Stomach (tissue), 9 donors: ENCODE data around the gene COX7A2. TPM values are rescaled to one million over a fixed set of nuclear protein-coding genes. Genes with fewer than 3 reads are reported as not detected.

Experiments
- DNase-seq, 2 donors: peaks; one replicate each; pipeline versions ENCODE4 v3.0.0 to v3.0.0-alpha.2; 2013 to 2019
- H3K27ac ChIP-seq, 5 donors: fragments of 200-600 bp in 4 of 5; sonication (generic) in 4 of 5; one replicate each; pipeline ENCODE4 v1.5.1; 2013 to 2019; ENCODE audit warnings: mild to moderate bottlenecking in 1 of 5, moderate library complexity in 1 of 5
- H3K27me3 ChIP-seq, 3 donors: fragments of 200-600 bp; sonication (generic); one replicate each; pipeline ENCODE4 v1.5.1; 2017 to 2019; ENCODE audit warnings: mixed run types in 1 of 3
- H3K36me3 ChIP-seq, 4 donors: fragments of 200-600 bp; sonication (generic); 1 replicate in 3 of 4; 2 replicates in 1 of 4; pipeline ENCODE4 v1.5.1; 2016 to 2019
- H3K4me1 ChIP-seq, 4 donors: fragments of 200-600 bp; sonication (generic); one replicate each; pipeline ENCODE4 v1.5.1; 2016 to 2019
- H3K4me3 ChIP-seq, 4 donors: fragments of 200-600 bp; sonication (generic) in 3 of 4; one replicate each; pipeline ENCODE4 v1.5.1; 2016 to 2019; ENCODE audit warnings: mild to moderate bottlenecking in 1 of 4
- H3K9me3 ChIP-seq, 4 donors: fragments of 200-600 bp; sonication (generic); one replicate each; pipeline ENCODE4 v1.5.1; 2016 to 2019
- EP300 ChIP-seq: sonication (generic); formaldehyde crosslinking; IDR thresholded peaks from one replicate; pipeline ENCODE4 v1.6.1; 2017; ENCODE audit warnings: antibody characterized with exemption
- POLR2A ChIP-seq, 4 donors: fragments of 450-650 bp; IDR thresholded peaks; one replicate each; pipeline ENCODE4 v1.6.1; 2016; ENCODE audit warnings: antibody characterized with exemption in 4 of 4, control low read depth in 2 of 4, mild to moderate bottlenecking in 1 of 4, moderate library complexity in 1 of 4
- POLR2AphosphoS5 ChIP-seq, 3 donors: sonication (generic); formaldehyde crosslinking; IDR thresholded peaks; one replicate each; pipeline ENCODE4 v1.6.1; 2016; ENCODE audit warnings: antibody characterized with exemption in 3 of 3
- WGBS, 5 donors: extraction: QIAGEN DNeasy Blood & Tissue Kit in 3 of 5; methylation state at CpG; one replicate each; pipeline versions ENCODE4 v1.1.5 to v1.1.7; 2013 to 2018; 5-methylcytosine and 5-hydroxymethylcytosine counted together
- intact Hi-C: fragments of 100-400 bp; cut with DNase I; formaldehyde crosslinking; loops from one replicate; pipeline ENCODE4 v1.15.1; 2023; ENCODE audit warnings: low total_unique reads
- polyA plus RNA-seq, 3 donors: library from polyadenylated mRNA; stranded (reverse); fragments of 200-250 nt; gene quantifications; one replicate each; pipeline ENCODE4 v1.2.3, GENCODE V29; 2013
- total RNA-seq, 5 donors: library from RNA; depleted of rRNA; stranded (reverse); fragments of >200 nt; gene quantifications; one replicate each; pipeline versions ENCODE4 v1.1.0 to v1.2.3, GENCODE V29; 2014 to 2016
- TF ChIP-seq, protein P1 (sequence below), 7 experiments: fragments of 450-650 bp in 4 of 7; fragments of 200-600 bp in 3 of 7; sonication (generic) in 3 of 7; IDR thresholded peaks; one replicate each; pipeline ENCODE4 v1.5.1; 2016 to 2019; ENCODE audit warnings: antibody characterized with exemption in 7 of 7, control low read depth in 2 of 7, mild to moderate bottlenecking in 1 of 7
- donor health status: healthy with polysubstance abuse.
- donor health status: Bipolar disorder and iron deficiency.
- donor health status: healthy.

The COX7A2 gene
- total and polyA plus RNA-seq, 8 donors: 27.8 to 1,513 (median 406) TPM

DNA sequence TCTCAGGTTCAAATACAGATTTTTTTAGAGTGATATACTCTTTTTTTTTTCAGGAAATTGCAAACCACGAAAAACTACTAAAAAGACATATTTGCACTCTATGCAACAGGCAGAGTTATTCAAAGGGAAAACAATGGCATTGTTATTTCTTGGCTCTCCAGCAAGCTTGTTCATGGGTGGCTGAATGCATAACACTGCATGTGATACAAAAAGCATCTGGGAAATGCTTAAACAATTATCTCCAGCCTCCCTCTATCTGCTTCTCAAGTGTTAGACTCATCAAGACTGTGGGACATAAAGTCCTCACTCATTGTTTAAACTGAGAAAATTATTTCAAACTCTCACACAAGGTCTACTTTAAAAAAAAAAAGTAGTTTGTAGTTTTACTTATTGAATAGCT, 30.5 kb downstream of the COX7A2 start:
- Histone ChIP-seq H3K4me1 (peaks cover 6 to 23% (median 15%) of the 10 kb centered on the region in 4 donors), H3K27me3 (peaks cover 0 to 10% (median 8%) of the 10 kb centered on the region in 3 donors), H3K36me3 (no peaks in the 10 kb centered on the region), H3K27ac (no peak overlapping the region), H3K4me3 (no peak overlapping the region), H3K9me3 (no peaks in the 10 kb centered on the region)
- no peak for DNase-seq
- intact Hi-C loops: loop anchor here (5.0 to 10.0 kb wide), 2 partner anchors 1358 to 1476 kb away; no protein-coding TSS in a partner anchor
- 10 to 27% (median 15%) methylated on average over 1 of the region's 1 CpG for WGBS, 5 donors
- TF ChIP-seq, protein P1, sequence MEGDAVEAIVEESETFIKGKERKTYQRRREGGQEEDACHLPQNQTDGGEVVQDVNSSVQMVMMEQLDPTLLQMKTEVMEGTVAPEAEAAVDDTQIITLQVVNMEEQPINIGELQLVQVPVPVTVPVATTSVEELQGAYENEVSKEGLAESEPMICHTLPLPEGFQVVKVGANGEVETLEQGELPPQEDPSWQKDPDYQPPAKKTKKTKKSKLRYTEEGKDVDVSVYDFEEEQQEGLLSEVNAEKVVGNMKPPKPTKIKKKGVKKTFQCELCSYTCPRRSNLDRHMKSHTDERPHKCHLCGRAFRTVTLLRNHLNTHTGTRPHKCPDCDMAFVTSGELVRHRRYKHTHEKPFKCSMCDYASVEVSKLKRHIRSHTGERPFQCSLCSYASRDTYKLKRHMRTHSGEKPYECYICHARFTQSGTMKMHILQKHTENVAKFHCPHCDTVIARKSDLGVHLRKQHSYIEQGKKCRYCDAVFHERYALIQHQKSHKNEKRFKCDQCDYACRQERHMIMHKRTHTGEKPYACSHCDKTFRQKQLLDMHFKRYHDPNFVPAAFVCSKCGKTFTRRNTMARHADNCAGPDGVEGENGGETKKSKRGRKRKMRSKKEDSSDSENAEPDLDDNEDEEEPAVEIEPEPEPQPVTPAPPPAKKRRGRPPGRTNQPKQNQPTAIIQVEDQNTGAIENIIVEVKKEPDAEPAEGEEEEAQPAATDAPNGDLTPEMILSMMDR (IDR thresholded peaks at IDR 0.05): no peak
- no peak for TF ChIP-seq POLR2A (IDR thresholded peaks at IDR 0.05)
- TF ChIP-seq POLR2AphosphoS5 (IDR thresholded peaks at IDR 0.05): no peak
- no peak for TF ChIP-seq EP300

DNA sequence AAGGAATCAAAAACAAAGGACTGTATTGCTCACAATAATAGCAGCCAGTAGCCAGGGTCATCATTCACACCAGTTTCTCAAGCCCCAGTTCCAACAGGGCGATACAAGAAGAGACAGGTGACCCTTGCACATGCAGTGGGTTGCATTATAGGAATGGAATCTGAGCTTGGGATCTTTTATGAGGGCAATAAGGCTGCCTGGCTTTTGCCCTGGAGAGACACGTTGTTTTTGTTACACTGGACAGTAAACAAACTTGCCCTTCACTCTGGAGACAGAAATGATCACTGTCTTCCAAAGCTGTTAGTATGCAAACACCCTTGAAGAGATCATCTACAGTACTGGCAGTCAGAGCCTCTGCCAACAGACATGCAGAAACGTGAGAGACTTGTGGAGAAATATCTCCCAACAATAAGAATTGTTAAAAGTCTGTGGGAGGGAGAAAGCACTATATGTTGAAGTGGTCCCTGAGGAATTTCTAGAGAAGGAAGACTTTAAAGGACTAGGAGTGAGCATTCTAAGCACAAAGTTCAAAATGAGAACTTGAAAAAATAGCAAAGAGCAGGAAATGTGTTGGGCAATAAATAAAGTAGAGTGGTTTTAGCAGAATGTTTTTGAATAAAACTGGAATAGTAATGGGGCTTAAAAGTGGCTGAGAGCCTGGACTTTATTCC, 31.5 kb downstream of the COX7A2 start:
- no peak for DNase-seq
- intact Hi-C loops: loop anchor here (5.0 to 10.0 kb wide), 2 partner anchors 1357 to 1475 kb away; no protein-coding TSS in a partner anchor
- WGBS, 5 donors: 18 to 26% (median 22%) methylated on average over 3 of the region's 3 CpGs
- no peak overlapping the region for H3K27ac ChIP-seq
- H3K4me1 ChIP-seq: peaks cover 11 to 27% (median 22%) of the 10 kb centered on the region in 4 donors
- H3K27me3 ChIP-seq: peaks cover 0 to 21% (median 17%) of the 10 kb centered on the region in 3 donors
- H3K9me3 ChIP-seq: no peaks in the 10 kb centered on the region
- H3K4me3 ChIP-seq: no peak overlapping the region
- no peaks in the 10 kb centered on the region for H3K36me3 ChIP-seq
- TF ChIP-seq, protein P1 (IDR thresholded peaks at IDR 0.05): no peak
- TF ChIP-seq POLR2AphosphoS5 (IDR thresholded peaks at IDR 0.05) (no peak), EP300 (no peak), POLR2A (IDR thresholded peaks at IDR 0.05) (no peak)

DNA sequence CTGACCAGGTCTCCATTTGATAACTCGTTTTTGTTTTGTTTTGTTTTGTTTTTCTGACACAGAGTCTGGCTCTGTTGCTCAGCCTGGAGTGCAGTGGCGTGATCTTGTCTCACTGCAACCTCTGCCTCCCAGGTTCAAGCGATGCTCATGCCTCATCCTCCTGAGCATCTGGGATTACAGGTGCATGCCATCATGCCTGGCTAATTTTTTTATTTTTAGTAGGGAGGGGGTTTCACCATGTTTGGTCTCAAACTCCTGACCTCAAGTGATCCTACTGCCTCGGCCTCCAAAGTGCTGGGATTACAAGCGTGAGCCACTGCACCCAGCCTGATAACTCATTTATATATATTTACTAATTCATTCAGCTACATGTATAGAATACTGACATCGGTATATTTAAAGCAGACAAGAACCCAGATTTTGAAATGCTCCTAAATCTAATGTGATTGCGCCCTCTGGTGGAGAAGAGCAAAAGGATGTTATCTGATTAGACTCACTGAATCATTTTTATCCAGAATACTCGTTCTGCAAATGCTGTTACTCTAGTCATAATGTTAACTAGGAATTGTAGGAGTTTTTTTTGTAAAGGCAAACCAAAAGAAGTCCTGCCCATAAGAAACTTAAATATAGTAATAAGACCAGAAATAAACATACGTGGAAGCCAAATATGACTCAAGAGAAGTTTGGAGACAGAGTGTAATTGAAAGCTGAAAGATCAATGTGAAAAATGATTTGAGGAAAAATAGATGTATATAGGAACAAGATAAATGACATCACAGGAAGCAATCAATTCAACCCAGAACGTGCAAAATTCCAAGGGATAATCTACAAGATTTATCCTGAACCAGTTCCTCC, 32.5 kb downstream of the COX7A2 start:
- peak; percentile 54 to 86 for DNase-seq
- 20 to 25% (median 23%) methylated on average over 10 of the region's 10 CpGs for WGBS, 5 donors
- intact Hi-C loops: loop anchor here (5.0 to 10.0 kb wide), 2 partner anchors 1356 to 1474 kb away; no protein-coding TSS in a partner anchor

More for the DNA sequence above, 32.5 kb downstream of the COX7A2 start:
- no peak overlapping the region for H3K4me3 ChIP-seq
- TF ChIP-seq EP300 (no peak), POLR2AphosphoS5 (IDR thresholded peaks at IDR 0.05) (no peak), POLR2A (IDR thresholded peaks at IDR 0.05) (no peak)
- TF ChIP-seq, protein P1 (IDR thresholded peaks at IDR 0.05): peak in 5 of 7 experiments; percentile 45 to 82 (median 68)
- peaks cover 0 to 28% (median 26%) of the 10 kb centered on the region in 3 donors for H3K27me3 ChIP-seq
- H3K36me3 ChIP-seq: no peaks in the 10 kb centered on the region
- H3K27ac ChIP-seq: no peak overlapping the region
- peaks cover 18 to 36% (median 31%) of the 10 kb centered on the region in 4 donors for H3K4me1 ChIP-seq
- H3K9me3 ChIP-seq: no peaks in the 10 kb centered on the region
